Fibroblast of lung (primary cell): ENCODE results near the gene EDDM3A.

Experiments used
- CTCF ChIP-seq, 2 donors: IDR thresholded peaks in 1 of 2; conservative IDR thresholded peaks in 1 of 2; 1 replicate in 1 of 2; 2 replicates in 1 of 2; pipeline ENCODE4 v1.5.1; 2011 to 2012; ENCODE audit warnings: low read length in 2 of 2, control low read depth in 1 of 2, inconsistent platforms in 1 of 2, low read depth in 1 of 2, mild to moderate bottlenecking in 1 of 2
- EZH2 ChIP-seq: IDR thresholded peaks from 2 replicates; pipeline ENCODE4 v1.5.1; 2012; ENCODE audit warnings: low read length, control low read depth, mild to moderate bottlenecking; ENCODE audit errors: missing control alignments

GRCh38 chr14:20732477-20732876, 13.2 kb upstream of the EDDM3A start:
- no peak for TF ChIP-seq CTCF (conservative IDR thresholded peaks at IDR 0.05 in 1 of 2, IDR thresholded peaks at IDR 0.05 in 1 of 2; ENCODE audit: low read depth in 1 of 2, low read length in 2 of 2)
- TF ChIP-seq EZH2, result no peak
